ENCODE results near the gene SEMA4A.
"Not testable (repeated sequence)": the region's sequence is repeated elsewhere in the genome, so short reads cannot be mapped to it uniquely, and the experiment has no call there.

SEMA4A gene

DNA sequence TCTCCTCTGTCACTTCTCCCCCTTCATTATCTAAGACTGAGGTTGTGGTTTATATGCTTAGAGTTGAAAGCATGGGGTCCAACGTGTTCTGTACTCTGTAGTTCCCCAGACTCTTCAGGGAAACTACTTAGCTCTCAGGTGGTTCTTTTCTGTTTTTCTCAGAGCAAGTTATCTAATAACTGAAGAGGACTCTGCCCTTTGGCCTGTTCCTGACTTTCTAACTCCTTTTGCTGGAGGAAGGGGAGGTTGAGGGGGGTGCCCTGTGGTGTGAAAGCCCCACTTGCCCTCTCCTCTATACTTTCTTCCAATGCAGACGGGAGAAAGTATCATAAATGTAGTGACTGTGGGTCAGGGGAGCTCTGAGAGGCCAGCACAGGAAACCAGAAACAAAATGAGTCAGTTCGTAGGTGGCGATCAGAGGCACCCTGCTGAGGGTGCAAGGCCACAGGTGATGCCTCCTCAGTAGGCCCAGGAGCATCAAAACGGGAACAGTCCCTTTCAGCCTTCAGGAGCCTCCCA lies 45.5 kb downstream of the SEMA4A start:
- no peak for DNase-seq

DNA sequence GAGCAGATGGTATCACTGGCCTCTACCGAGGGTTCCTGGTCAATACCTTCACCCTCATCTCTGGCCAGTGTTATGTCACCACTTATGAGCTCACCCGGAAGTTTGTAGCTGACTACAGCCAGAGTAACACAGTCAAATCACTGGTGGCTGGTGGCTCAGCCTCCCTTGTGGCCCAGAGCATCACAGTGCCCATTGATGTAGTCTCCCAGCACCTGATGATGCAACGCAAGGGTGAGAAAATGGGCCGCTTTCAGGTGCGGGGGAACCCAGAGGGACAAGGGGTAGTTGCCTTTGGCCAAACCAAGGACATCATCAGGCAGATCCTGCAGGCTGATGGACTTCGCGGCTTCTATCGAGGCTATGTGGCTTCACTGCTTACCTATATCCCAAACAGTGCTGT lies 46.7 kb downstream of the SEMA4A start:
- DNase-seq: no peak

DNA sequence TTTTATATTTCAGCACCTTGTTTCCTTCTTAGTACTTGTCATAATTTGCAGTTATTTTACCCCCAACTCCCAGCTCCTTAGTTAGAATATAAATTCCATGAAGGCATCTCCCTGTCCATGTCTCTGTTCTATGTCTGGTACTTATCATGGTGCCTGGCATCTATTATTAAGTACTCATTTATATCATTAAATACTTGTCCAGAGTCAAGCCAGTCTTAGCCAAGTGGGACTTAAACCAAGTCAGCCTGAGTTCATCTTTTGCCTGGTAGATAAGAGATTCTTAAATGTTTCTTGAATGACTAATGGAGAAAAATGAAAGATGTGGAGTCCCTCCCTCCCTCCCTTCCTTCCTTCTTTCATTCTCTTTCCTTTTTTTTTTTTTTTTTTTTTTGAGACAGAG lies 49.9 kb downstream of the SEMA4A start:
- no peak for DNase-seq

DNA sequence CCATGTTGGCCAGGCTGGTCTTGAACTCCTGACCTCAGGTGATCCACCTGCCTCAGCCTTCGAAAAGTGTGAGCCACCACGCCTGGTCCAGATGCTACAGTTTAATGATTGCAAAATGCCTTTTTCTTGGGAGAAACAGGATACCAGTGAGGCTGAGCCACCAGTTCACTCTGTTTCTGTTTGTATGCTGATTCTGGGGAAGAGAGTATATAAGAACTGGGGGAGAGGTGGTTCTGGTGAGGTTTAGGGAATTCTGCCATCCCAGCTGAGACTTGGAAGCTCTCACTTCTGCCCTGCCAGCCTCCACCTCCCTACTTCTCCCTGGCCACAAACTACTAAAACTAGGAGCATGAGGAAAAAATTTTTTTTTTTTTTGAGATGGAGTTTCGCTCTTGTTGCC lies 51.3 kb downstream of the SEMA4A start:
- DNase-seq: no peak

DNA sequence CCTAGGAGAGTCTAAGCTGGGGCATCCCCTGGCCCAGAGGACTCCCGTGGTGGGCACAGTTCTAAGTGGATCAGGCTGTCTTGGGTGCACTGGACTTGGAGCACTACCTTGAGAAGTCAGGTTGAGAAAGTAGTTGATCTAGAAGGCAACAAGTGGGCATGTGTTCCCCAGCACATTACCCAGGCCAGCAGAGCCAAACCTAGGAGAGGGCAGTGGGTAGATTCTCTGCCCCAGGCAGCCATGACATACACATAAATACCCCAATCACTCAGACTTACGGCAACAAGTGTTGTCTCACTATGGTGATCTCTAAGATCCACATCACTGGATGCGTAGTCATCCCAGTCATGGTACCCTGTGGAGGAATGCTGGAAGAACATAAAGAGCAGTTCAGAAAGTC lies 57.9 kb downstream of the SEMA4A start:
- no peak for DNase-seq

DNA sequence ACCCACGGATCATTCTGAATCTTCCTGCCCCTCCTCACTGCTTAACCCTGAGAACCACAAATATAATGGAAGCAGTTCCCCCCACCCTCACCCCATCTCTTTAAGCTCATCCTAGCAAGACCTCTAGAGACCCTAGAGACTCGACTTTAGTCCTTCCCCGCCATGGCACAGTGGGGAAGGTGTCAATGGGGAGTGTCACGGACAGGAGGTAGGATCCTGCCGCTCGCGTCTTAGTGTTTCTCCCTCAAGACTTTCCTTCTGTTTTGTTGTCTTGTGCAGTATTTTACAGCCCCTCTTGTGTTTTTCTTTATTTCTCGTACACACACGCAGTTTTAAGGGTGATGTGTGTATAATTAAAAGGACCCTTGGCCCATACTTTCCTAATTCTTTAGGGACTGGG lies 58.7 kb downstream of the SEMA4A start:
- no peak for DNase-seq

DNA sequence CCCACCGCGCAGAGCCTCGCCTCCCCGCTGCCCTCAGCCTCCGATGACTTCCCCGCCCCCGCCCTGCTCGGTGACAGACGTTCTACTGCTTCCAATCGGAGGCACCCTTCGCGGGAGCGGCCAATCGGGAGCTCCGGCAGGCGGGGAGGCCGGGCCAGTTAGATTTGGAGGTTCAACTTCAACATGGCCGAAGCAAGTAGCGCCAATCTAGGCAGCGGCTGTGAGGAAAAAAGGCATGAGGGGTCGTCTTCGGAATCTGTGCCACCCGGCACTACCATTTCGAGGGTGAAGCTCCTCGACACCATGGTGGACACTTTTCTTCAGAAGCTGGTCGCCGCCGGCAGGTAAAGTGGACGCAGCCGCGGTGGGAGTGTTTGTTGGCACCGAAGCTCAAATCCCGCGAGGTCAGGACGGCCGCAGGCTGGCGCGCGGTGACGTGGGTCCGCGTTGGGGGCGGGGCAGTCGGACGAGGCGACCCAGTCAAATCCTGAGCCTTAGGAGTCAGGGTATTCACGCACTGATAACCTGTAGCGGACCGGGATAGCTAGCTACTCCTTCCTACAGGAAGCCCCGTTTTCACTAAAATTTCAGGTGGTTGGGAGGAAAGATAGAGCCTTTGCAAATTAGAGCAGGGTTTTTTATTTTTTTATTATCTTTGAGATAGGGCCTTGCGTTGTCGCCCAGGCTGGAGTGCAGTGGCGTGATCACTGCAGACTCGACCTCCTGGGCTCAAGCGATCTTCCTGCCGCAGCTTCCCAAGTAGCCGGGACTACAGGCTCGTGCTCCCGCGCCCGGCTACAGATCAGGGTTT lies 59.7 kb downstream of the SEMA4A start, which contains the start of gene PMF1:
Gene PMF1 (plus strand): TSS at position 175 of the 811 bp plus-strand sequence. CDS start 9 bp downstream, at position 184.
- peak; percentile 71 for DNase-seq

DNA sequence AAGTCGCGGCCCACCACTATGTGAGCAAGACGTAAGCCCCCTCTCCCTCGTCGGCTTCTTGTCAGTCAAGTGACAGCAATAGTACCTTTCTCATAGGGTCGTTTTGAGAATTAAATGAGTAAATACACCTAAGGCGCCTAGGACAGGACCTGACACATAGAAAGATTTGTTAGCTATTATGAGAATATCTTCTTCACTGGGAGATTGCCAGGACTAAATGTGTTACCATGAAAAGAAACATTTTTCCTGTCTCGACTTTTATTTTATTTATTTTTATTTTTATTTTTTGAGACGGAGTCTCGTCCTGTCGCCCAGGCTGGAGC lies 60.2 kb downstream of the SEMA4A start:
- DNase-seq: no peak

DNA sequence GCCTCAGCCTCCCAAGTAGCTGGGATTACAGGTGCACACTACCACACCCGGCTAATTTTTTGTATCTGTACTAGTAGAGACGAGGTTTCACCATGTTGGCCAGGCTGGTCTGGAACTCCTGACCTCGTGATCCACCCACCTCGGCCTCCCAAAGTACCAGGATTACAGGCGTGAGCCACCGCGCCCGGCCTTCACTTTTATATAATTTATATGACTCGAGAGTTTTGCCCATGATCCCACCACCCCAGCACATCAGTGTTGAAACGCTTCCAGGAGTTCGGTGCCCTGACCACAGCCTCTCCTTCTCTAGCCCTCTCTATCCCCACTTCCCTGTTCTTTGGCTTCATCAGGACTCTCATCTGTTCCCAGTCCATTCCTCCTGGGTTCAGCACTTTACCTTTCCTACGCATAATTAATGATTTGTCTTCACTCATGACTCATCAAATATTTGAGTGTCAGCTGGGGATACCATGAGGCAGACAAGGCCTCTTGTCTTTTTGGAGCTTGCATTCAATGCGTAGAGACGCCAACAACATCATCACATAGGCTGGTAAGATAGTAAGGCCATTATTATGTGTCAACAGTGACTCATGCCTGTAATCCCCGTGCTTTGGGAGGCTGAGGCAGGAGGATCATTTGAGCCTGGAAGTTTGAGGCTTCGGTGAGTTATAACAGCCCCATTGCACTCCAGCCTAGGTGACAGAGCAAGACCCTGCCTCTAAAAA lies 60.8 kb downstream of the SEMA4A start:
- no peak for DNase-seq

DNA sequence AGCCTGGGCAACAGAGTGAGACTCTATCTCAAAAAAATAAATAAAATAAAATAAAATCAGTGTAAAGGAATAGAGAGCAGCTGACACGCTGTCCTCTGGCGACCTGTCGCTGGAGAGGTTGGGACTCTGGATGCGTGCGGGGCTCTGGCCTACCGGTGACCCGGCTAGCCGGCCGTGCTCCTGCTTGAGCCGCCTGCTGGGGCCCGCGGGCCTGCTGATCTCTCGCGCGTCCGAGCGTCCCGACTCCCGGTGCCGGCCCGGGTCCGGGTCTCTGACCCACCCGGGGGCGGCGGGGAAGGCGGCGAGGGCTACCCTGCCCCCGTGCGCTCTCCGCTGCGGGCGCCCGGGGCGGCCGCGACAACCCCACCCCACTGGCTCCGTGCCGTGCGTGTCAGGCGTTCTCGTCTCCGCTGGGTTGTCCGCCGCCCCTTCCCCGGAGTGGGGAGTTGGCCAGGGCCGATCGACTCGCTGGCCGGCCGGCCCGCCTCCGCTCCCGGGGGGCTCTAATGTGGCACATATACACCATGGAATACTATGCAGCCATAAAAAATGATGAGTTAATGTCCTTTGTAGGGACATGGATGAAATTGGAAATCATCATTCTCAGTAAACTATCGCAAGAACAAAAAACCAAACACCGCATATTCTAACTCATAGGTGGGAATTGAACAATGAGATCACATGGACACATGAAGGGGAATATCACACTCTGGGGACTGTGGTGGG lies 63.1 kb downstream of the SEMA4A start:
- not testable (repeated sequence) for DNase-seq

DNA sequence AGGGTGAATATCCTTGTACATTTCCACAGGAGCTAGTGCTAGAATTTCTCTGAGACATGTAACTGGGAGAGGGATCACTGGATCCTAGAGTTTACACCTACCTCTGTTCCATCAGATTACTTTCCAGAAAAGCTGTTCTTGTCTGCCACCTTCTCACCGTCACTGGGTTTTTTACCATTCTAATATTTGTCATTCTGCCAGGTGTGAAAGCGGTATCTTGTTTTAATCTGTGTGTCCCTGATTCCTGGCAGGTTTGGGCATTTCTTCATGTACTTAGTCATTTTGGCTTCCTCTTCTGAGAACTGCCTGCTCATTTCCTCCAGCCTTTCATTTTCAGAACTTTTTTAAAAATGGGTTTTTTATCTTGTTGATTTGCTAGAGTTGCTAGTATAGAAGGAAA lies 64.5 kb downstream of the SEMA4A start:
- DNase-seq: no peak

DNA sequence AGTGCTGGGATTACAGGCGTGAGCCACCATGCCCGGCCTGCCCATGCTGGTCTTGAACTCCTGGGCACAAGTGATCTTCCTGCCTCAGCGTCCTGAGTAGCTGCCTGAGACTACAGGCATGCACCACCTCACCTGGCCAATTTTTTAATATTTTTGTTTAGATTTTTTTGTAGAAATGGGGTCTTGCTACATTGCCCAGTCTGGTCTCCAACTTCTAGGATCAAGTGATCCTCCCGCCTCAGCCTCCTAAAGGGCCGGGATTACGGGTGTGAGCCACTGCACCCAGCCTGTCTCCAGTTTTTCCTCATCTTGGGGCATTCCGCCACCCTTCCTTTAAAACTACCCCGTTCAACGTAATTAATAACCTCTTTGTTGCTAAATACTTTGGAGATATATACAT lies 66.8 kb downstream of the SEMA4A start:
- DNase-seq: no peak

DNA sequence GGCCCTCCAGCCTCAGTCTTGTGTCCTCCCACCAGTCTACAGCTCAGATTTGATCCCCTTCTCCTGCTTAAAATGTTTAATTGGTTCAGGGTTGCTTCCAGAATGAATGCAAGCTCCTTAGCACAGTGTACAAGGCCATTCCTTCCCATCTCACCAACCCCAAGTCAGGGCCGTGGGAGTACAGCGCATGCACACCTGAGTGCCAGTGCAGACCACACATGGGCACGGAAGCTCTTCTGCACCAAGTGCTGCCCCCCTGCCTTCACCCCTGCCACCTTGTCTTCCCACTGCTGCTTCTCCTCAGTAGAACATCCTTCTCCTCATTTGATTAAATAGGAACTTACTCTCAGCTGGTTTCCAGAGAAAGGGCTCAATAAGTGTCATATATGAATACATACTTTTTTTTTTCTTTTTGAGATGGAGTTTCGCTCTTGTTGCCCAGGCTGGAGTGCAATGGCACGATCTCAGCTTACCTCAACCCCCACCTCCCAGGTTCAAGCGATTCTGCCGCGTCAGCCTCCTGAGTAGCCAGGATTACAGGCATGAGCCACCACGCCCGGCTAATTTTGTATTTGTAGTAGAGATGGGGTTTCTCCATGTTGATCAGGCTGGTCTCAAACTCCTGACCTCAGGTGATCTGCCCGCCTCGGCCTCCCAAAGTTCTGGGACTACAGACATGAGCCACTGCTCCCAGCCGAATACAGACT lies 68.8 kb downstream of the SEMA4A start:
- DNase-seq: no peak

DNA sequence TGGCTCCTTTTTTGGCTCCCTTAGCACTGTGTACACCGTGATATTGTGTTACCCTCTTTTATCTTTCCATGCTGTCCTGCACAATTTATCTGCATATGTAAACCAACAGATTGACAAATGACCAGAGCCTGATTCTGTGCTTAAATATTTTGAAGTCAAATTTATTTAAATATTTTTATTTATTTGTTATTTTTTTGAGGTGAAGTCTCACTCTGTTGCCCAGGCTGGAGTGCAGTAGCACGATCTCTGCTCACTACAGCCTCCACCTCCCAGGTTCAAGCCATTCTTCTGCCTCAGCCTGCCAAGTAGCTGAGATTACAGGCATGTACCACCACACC lies 72.3 kb downstream of the SEMA4A start:
- DNase-seq: no peak

DNA sequence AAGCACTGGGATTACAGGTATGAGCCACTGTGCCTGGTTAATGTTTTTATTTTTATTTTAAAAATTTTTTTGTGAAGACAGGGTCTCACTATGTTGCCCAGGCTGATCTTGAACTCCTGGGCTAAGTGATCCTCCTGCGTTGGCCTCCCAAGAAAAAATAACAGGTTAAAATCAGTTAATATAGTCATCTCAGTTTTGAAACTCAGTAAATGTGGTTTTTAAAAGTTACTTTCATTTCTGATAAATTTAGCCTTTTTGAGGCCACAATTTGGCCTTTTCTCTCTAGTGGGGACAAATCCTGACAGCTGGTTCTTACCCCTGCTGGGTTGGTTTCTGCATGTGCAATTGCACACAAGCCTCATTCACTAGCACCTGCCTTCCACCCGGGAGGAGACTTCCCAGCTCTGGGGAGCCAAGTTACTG lies 72.7 kb downstream of the SEMA4A start:
- DNase-seq: no peak

DNA sequence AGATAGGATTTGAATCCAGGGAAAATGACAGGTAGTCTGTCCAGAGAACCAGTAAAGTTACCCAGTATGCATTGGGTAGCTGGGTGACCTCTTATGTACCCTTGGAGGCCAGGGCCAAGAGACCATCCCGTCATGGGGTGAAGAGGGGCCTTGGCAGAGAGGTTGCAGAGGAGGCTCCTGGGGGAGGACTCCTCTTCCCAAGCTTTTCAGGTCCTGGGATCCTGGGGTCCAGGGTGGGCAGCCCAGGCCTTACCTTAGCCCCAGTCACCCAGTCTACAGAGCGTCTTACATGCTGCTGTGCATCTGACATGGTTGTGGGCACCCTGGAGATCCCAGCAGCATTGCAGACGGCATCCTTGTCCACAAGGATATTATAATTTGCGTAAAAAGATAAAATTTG lies 73.4 kb downstream of the SEMA4A start:
- no peak for DNase-seq

Measured in NCI-H524 treated with DMSO at 0.1 percent for 48 hours (cell line).